ENCODE measurements around the gene CCDC12.
A peak's percentile ranks its signal among the peaks of the same experiment; 100 is the strongest.

CCDC12 gene

GRCh38 chr3:47003056-47003410 lies 26.5 kb upstream of the CCDC12 start:
- TF ChIP-seq, protein P1, sequence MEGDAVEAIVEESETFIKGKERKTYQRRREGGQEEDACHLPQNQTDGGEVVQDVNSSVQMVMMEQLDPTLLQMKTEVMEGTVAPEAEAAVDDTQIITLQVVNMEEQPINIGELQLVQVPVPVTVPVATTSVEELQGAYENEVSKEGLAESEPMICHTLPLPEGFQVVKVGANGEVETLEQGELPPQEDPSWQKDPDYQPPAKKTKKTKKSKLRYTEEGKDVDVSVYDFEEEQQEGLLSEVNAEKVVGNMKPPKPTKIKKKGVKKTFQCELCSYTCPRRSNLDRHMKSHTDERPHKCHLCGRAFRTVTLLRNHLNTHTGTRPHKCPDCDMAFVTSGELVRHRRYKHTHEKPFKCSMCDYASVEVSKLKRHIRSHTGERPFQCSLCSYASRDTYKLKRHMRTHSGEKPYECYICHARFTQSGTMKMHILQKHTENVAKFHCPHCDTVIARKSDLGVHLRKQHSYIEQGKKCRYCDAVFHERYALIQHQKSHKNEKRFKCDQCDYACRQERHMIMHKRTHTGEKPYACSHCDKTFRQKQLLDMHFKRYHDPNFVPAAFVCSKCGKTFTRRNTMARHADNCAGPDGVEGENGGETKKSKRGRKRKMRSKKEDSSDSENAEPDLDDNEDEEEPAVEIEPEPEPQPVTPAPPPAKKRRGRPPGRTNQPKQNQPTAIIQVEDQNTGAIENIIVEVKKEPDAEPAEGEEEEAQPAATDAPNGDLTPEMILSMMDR (IDR thresholded peaks at IDR 0.05): no peak
- TF ChIP-seq ZFX (IDR thresholded peaks at IDR 0.05; ENCODE audit: borderline replicate concordance): no peak
- no peak overlapping the region for H3K27ac ChIP-seq

DNA sequence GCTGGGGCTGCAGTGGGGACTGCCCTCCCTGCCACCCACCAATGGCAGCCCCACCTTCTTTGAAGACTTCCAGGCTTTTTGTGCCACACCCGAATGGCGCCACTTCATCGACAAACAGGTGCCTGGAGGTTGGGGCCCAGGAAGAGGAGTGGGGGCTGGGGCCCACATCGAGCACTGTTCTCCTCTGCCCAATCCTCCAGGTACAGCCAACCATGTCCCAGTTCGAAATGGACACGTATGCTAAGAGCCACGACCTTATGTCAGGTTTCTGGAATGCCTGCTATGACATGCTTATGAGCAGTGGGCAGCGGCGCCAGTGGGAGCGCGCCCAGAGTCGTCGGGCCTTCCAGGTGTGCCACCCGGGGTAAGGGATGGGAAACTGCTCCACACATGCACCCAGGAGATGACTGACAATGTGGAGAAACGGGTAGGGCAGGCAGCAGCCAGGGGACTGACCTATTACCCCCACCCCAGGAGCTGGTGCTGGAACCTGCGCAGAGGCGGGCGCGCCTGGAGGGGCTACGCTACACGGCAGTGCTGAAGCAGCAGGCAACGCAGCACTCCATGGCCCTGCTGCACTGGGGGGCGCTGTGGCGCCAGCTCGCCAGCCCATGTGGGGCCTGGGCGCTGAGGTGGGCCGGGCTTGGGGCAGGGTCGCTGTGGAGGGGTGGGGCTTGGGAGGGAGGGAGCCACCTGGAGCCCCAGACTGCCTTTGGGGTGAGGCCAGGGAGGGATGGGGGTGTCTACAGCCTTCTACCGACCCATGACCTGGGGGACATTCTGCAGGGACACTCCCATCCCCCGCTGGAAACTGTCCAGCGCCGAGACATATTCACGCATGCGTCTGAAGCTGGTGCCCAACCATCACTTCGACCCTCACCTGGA lies 25.9 kb upstream of the CCDC12 start:
- TF ChIP-seq, protein P1 (IDR thresholded peaks at IDR 0.05): peak; percentile 23; the same call in 1 of the 2 replicates
- TF ChIP-seq ZFX (IDR thresholded peaks at IDR 0.05; ENCODE audit: borderline replicate concordance): no peak

GRCh38 chr3:47001731-47002170 lies 25.2 kb upstream of the CCDC12 start:
- TF ChIP-seq, protein P1 (IDR thresholded peaks at IDR 0.05): no peak
- no peak for TF ChIP-seq ZFX (IDR thresholded peaks at IDR 0.05; ENCODE audit: borderline replicate concordance)
- no peak overlapping the region for H3K27ac ChIP-seq

More for the DNA sequence above, 25.9 kb upstream of the CCDC12 start:
- H3K27ac ChIP-seq: no peak overlapping the region

GRCh38 chr3:47000922-47001730 lies 24.6 kb upstream of the CCDC12 start:
- H3K27ac ChIP-seq: no peak overlapping the region
- TF ChIP-seq ZFX (IDR thresholded peaks at IDR 0.05; ENCODE audit: borderline replicate concordance): no peak
- TF ChIP-seq, protein P1 (IDR thresholded peaks at IDR 0.05): no peak

DNA sequence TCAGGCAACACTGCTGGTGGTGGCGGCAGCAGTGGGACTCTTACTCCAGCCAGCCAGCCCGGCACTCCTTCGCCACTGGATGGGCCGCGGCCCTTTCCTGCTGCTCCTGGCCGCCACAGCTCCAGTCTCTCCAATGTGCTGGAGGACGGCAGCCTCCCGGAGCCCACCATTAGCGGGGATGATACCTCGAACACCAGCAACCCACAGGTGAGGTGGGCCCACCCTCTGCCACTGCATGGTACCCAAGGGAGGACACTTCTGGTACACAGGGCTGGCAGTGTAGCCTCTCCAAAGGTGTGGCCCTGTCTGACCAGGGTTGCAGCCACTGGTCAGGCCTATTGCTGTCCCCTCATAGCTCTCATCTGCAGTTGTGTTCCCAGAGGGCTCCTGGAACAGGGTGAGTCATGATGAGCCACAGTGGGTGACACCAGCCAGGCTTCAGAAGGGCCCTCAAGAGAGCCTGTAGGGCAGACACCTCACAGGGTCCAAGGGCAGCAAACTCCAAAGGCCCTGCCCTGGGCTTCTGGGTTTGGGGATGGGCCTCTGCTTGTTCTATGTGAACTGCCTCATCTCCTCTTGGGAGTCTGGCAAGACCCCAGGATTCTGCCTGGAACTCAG lies 23.8 kb upstream of the CCDC12 start:
- no peak for TF ChIP-seq ZFX (IDR thresholded peaks at IDR 0.05; ENCODE audit: borderline replicate concordance)
- TF ChIP-seq, protein P1 (IDR thresholded peaks at IDR 0.05): no peak
- H3K27ac ChIP-seq: no peak overlapping the region

GRCh38 chr3:46999516-47000197 lies 23.1 kb upstream of the CCDC12 start:
- TF ChIP-seq ZFX (IDR thresholded peaks at IDR 0.05; ENCODE audit: borderline replicate concordance): no peak
- TF ChIP-seq, protein P1 (IDR thresholded peaks at IDR 0.05): no peak
- H3K27ac ChIP-seq: no peak overlapping the region
